Tibial nerve (tissue), 4 donors: Measurements from ENCODE around the gene HMGXB4. TPM values are rescaled to one million over a fixed set of nuclear protein-coding genes. Genes with fewer than 3 reads are reported as not detected.

Source experiments
- DNase-seq, 2 donors: peaks; one replicate each; pipeline ENCODE4 v3.0.0-alpha.2; 2019; ENCODE audit warnings: low spot score in 2 of 2
- H3K27ac ChIP-seq, 4 donors: fragments of 200-600 bp; sonication (generic) in 3 of 4; one replicate each; pipeline ENCODE4 v1.5.1; 2017 to 2019; ENCODE audit warnings: mild to moderate bottlenecking in 1 of 4
- H3K27me3 ChIP-seq, 2 donors: fragments of 200-600 bp; sonication (generic) in 1 of 2; one replicate each; pipeline versions ENCODE4 v1.5.1 to v1.6.0; 2017 to 2019
- H3K36me3 ChIP-seq, 3 donors: fragments of 200-600 bp; sonication (generic); one replicate each; pipeline ENCODE4 v1.5.1; 2018 to 2019
- H3K4me1 ChIP-seq, 4 donors: fragments of 200-600 bp; sonication (generic) in 3 of 4; one replicate each; pipeline ENCODE4 v1.5.1; 2017 to 2019
- H3K4me3 ChIP-seq, 4 donors: fragments of 200-600 bp; sonication (generic) in 3 of 4; one replicate each; pipeline ENCODE4 v1.5.1; 2017 to 2019; ENCODE audit warnings: mild to moderate bottlenecking in 1 of 4, moderate library complexity in 1 of 4
- H3K9me3 ChIP-seq, 4 donors: fragments of 200-600 bp; sonication (generic) in 3 of 4; one replicate each; pipeline ENCODE4 v1.5.1; 2017 to 2019
- CTCF ChIP-seq, 5 experiments: fragments of 200-600 bp in 3 of 5; fragments of 450-650 bp in 2 of 5; sonication (generic) in 3 of 5; IDR thresholded peaks; one replicate each; pipeline ENCODE4 v1.5.1; 2016 to 2019; ENCODE audit warnings: antibody characterized with exemption in 5 of 5, mild to moderate bottlenecking in 3 of 5, moderate library complexity in 2 of 5
- EP300 ChIP-seq, 2 donors: sonication (generic); formaldehyde crosslinking; IDR thresholded peaks; one replicate each; pipeline ENCODE4 v1.6.1; 2017; ENCODE audit warnings: antibody characterized with exemption in 2 of 2, mild to moderate bottlenecking in 1 of 2
- POLR2A ChIP-seq, 2 donors: fragments of 450-650 bp; IDR thresholded peaks; one replicate each; pipeline ENCODE4 v1.6.1; 2017; ENCODE audit warnings: antibody characterized with exemption in 2 of 2, mild to moderate bottlenecking in 2 of 2, moderate library complexity in 2 of 2
- WGBS, 2 donors: methylation state at CpG; one replicate each; pipeline ENCODE4 v1.1.5; 2018; 5-methylcytosine and 5-hydroxymethylcytosine counted together
- total RNA-seq, 4 donors: library from RNA; depleted of rRNA; stranded (reverse); fragments of >200 nt; gene quantifications; one replicate each; pipeline ENCODE4 v1.1.0, GENCODE V29; 2016

HMGXB4 gene, protein sequence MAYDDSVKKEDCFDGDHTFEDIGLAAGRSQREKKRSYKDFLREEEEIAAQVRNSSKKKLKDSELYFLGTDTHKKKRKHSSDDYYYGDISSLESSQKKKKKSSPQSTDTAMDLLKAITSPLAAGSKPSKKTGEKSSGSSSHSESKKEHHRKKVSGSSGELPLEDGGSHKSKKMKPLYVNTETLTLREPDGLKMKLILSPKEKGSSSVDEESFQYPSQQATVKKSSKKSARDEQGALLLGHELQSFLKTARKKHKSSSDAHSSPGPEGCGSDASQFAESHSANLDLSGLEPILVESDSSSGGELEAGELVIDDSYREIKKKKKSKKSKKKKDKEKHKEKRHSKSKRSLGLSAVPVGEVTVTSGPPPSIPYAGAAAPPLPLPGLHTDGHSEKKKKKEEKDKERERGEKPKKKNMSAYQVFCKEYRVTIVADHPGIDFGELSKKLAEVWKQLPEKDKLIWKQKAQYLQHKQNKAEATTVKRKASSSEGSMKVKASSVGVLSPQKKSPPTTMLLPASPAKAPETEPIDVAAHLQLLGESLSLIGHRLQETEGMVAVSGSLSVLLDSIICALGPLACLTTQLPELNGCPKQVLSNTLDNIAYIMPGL
- 10 to 100 TPM; 15.9 to 23.7 (median 18.0) TPM for total RNA-seq

- H3K4me1 ChIP-seq: peaks cover 0 to 32% (median 10%) of the 10 kb centered on the region in 4 donors
- peak; percentile 68 to 70 for DNase-seq
- H3K36me3 ChIP-seq: peaks cover 0 to 6% (median 0%) of the 10 kb centered on the region in 3 donors
- H3K27me3 ChIP-seq: no peaks in the 10 kb centered on the region
- WGBS, 2 donors: 0% methylated on average over 20 to 81 of the region's 84 CpGs
- H3K27ac ChIP-seq: peak within 1 kb of the TSS; percentile 90 to 99 (median 96)
- H3K4me3 ChIP-seq: peak within 1 kb of the TSS; percentile 81 to 92 (median 86)
- TF ChIP-seq EP300 (IDR thresholded peaks at IDR 0.05) (peak in 1 of 2 donors; percentile 64), POLR2A (IDR thresholded peaks at IDR 0.05) (peak in 1 of 2 donors; percentile 22), CTCF (IDR thresholded peaks at IDR 0.05) (peak in 3 of 5 experiments; percentile 13 to 36 (median 19))
- no peaks in the 10 kb centered on the region for H3K9me3 ChIP-seq
These were observed at the start of gene HMGXB4 for GRCh38 chr22:35257321-35258190. Gene HMGXB4, plus strand, starts transcription at chr22:35257493. Its CDS starts 4,898 bp downstream, at chr22:35262391.

DNA sequence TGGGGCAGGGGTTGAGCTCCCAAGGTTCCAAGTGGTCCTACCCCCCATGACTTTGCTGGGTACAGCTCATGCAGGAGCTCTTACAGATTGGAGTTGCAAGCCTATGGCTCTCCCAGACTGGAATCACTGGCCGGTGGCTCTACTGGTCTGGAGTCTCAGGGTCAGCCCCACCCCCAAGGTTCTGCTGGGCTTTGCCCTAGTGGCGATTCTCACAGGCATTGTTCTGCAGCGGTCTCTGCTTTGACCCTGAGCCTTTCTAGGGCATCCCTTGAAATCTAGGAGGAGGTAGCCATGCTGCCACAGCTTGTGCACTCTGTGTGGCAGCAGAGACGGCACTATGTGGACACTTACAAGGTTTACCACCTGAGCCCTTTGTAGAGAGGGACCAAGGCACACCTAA, 49.3 kb upstream of the HMGXB4 start:
- H3K4me1 ChIP-seq: peaks cover 0 to 6% (median 0%) of the 10 kb centered on the region in 4 donors
- H3K36me3 ChIP-seq: no peaks in the 10 kb centered on the region
- H3K27me3 ChIP-seq: no peaks in the 10 kb centered on the region
- no peaks in the 10 kb centered on the region for H3K9me3 ChIP-seq
- no peak for DNase-seq
- H3K4me3 ChIP-seq: no peak overlapping the region
- TF ChIP-seq CTCF (IDR thresholded peaks at IDR 0.05): no peak
- TF ChIP-seq POLR2A (IDR thresholded peaks at IDR 0.05): no peak
- no peak for TF ChIP-seq EP300 (IDR thresholded peaks at IDR 0.05)
- no peak overlapping the region for H3K27ac ChIP-seq
- WGBS, 2 donors: 64 to 71% methylated on average over 4 of the region's 4 CpGs

DNA sequence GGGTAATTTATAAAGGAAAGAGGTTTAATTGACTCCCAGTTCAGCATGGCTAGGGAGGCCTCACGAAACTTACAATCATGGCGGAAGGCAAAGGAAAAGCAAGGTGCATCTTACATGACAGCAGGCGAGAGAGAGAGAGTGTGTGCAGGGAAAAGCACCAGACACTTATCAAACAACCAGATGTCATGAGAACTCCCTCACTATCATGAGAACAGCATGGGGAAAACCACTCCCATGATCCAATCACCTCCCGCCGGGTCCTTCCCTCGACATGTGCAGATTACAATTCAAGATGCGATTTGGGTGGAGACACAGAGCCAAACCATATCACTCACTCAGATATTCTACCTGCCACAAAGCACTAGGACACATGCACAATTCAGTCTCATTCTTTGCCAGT, 48.1 kb upstream of the HMGXB4 start:
- Histone ChIP-seq H3K36me3 (no peaks in the 10 kb centered on the region), H3K27ac (no peak overlapping the region), H3K9me3 (peaks cover 0 to 2% (median 0%) of the 10 kb centered on the region in 4 donors), H3K27me3 (no peaks in the 10 kb centered on the region), H3K4me3 (no peak overlapping the region), H3K4me1 (peaks cover 0 to 6% (median 0%) of the 10 kb centered on the region in 4 donors)
- WGBS, 2 donors: 83 to 95% methylated on average over 7 of the region's 7 CpGs
- TF ChIP-seq CTCF (IDR thresholded peaks at IDR 0.05) (no peak), POLR2A (IDR thresholded peaks at IDR 0.05) (no peak), EP300 (IDR thresholded peaks at IDR 0.05) (no peak)
- DNase-seq: no peak

- no peaks in the 10 kb centered on the region for H3K36me3 ChIP-seq
- no peak overlapping the region for H3K27ac ChIP-seq
- no peaks in the 10 kb centered on the region for H3K4me1 ChIP-seq
- no peak for DNase-seq
- TF ChIP-seq POLR2A (IDR thresholded peaks at IDR 0.05) (no peak), EP300 (IDR thresholded peaks at IDR 0.05) (no peak), CTCF (IDR thresholded peaks at IDR 0.05) (no peak)
- no peak overlapping the region for H3K4me3 ChIP-seq
- peaks cover 0 to 9% (median 0%) of the 10 kb centered on the region in 4 donors for H3K9me3 ChIP-seq
- 72 to 77% methylated on average over 3 of the region's 3 CpGs for WGBS, 2 donors
- H3K27me3 ChIP-seq: no peaks in the 10 kb centered on the region
These were observed 45.3 kb upstream of the HMGXB4 start for GRCh38 chr22:35212009-35212408.
